ENCODE data around the gene DPEP1. TPM values are rescaled to one million over a fixed set of nuclear protein-coding genes. Genes with fewer than 3 reads are reported as not detected.
"Not testable (repeated sequence)": the region's sequence is repeated elsewhere in the genome, so short reads cannot be mapped to it uniquely, and the experiment has no call there.

Gene DPEP1
- total and polyA plus RNA-seq, 4 donors = 0.26 to 8.9 (median 0.95) TPM

DNA sequence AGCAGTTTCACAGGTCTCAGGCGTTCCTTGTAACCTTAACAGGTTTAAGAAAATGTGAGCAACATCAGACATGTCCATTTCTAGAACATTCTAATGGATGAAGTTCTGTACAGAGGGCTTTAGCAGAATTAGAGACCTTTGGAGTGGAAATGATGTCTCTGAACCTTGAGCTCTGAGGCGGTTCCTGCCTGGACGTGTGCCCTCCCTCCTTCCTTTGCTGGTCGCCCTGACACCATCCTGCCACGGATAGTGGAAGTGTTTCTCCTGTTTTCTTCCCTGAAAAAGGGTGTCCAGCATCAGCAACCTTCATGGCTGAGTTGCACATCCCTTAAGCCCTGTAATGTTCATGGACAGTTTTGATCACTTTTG is 55.3 kb downstream of the DPEP1 start:
- Histone ChIP-seq H3K9ac (ENCODE audit: insufficient read depth in 1 of 2, low read length in 2 of 2) (no peak overlapping the region), H3K9me3 (ENCODE audit: control insufficient read depth in 4 of 4, insufficient read depth in 3 of 4, low read length in 3 of 4) (no peaks in the 10 kb centered on the region), H3K36me3 (ENCODE audit: control insufficient read depth in 4 of 4, insufficient read depth in 4 of 4, low read length in 4 of 4) (no peaks in the 10 kb centered on the region), H3K4me1 (ENCODE audit: control insufficient read depth in 5 of 5, insufficient read depth in 5 of 5, low read length in 5 of 5) (peaks cover 0 to 4% (median 0%) of the 10 kb centered on the region in 5 donors), H3K27ac (ENCODE audit: low read depth in 1 of 2, low read length in 1 of 2) (peak overlapping the region in 1 of 2 donors; percentile 34), H3K27me3 (ENCODE audit: control insufficient read depth in 3 of 3, insufficient read depth in 3 of 3, low read length in 2 of 3) (no peaks in the 10 kb centered on the region), H3K4me3 (no peak overlapping the region)
- TF ChIP-seq, protein P1, sequence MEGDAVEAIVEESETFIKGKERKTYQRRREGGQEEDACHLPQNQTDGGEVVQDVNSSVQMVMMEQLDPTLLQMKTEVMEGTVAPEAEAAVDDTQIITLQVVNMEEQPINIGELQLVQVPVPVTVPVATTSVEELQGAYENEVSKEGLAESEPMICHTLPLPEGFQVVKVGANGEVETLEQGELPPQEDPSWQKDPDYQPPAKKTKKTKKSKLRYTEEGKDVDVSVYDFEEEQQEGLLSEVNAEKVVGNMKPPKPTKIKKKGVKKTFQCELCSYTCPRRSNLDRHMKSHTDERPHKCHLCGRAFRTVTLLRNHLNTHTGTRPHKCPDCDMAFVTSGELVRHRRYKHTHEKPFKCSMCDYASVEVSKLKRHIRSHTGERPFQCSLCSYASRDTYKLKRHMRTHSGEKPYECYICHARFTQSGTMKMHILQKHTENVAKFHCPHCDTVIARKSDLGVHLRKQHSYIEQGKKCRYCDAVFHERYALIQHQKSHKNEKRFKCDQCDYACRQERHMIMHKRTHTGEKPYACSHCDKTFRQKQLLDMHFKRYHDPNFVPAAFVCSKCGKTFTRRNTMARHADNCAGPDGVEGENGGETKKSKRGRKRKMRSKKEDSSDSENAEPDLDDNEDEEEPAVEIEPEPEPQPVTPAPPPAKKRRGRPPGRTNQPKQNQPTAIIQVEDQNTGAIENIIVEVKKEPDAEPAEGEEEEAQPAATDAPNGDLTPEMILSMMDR (IDR thresholded peaks at IDR 0.05; ENCODE audit: control extremely low read depth, extremely low read depth) = no peak
- ATAC-seq (ENCODE audit: insufficient read depth, low FRiP score) = peak; percentile 10
- DNase-seq = no peak
- 33 to 34% methylated on average over 5 of the region's 5 CpGs for WGBS, 2 donors

DNA sequence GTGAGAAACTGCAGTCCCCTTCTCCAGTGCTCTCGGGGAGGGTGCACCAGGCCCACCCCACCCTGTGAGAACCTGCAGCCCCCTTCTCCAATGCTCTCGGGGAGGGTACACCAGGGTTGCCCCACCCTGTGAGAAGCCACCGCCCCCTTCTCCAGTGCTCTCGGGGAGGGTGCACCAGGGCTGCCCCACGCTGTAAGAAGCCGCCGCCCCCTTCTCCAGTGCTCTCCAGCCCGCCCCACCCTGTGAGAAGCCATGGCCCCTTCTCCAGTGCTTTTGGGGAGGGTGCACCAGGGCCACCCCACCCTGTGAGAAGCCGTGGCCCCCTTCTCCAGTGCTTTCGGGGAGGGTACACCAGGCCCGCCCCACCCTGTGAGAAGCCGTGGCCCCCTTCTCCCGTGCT is 56.3 kb downstream of the DPEP1 start:
- Histone ChIP-seq H3K9ac (ENCODE audit: insufficient read depth in 1 of 2, low read length in 2 of 2) (no peak overlapping the region), H3K27ac (ENCODE audit: low read depth in 1 of 2, low read length in 1 of 2) (no peak overlapping the region), H3K27me3 (ENCODE audit: control insufficient read depth in 3 of 3, insufficient read depth in 3 of 3, low read length in 2 of 3) (no peaks in the 10 kb centered on the region), H3K9me3 (ENCODE audit: control insufficient read depth in 4 of 4, insufficient read depth in 3 of 4, low read length in 3 of 4) (no peaks in the 10 kb centered on the region), H3K4me3 (no peak overlapping the region), H3K36me3 (ENCODE audit: control insufficient read depth in 4 of 4, insufficient read depth in 4 of 4, low read length in 4 of 4) (no peaks in the 10 kb centered on the region), H3K4me1 (ENCODE audit: control insufficient read depth in 5 of 5, insufficient read depth in 5 of 5, low read length in 5 of 5) (peaks cover 0 to 7% (median 0%) of the 10 kb centered on the region in 5 donors)
- no peak for DNase-seq
- no peak for ATAC-seq (ENCODE audit: insufficient read depth, low FRiP score)
- TF ChIP-seq, protein P1 (IDR thresholded peaks at IDR 0.05; ENCODE audit: control extremely low read depth, extremely low read depth) = no peak
- WGBS, 2 donors = 78 to 98% methylated on average over 11 to 13 of the region's 13 CpGs

DNA sequence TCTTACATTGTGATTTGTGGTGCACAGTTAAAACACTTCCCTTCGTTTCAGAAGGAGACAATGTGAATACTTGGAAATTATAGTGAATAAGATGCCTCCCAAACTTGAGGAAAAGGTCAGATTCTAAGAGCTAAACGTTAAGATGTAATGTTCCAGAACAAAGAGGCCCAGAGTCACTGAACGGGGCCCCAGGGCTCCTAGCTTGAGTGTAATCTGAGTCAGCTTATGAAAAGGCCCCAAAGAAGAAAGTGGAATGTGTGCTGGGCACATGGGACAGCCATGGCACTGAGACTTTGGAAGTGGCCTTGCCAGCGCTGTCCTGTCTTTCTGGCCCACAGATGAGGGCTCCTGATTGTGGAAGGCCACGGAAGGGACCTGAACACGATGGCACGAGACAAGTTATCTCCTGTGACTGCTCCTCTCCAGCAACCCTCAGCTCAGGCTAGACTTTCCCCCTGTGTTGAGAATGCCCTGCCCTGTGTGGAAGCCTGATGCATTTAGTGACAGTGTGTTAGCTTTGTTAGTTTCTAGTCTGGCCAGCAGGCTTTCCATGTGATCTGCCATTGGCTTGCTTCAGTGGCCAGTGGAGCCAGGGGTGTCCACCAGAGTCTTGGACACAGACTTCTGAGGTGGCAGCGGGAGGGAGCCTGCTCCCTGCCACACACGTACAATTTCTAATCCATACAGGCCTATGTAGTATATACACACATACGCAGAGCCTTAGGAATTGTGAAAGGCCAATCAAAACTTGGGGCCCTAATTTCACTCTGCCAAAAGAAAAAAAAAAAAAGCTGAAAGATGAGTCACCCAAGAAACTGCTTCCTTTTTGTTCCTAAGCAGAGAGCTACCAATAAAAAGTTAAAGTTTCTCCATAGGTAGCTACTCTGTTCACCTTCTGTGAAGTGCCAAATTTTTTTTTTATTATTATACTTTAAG is 57.3 kb downstream of the DPEP1 start:
- Histone ChIP-seq H3K36me3 (ENCODE audit: control insufficient read depth in 4 of 4, insufficient read depth in 4 of 4, low read length in 4 of 4) (no peaks in the 10 kb centered on the region), H3K4me1 (ENCODE audit: control insufficient read depth in 5 of 5, insufficient read depth in 5 of 5, low read length in 5 of 5) (peaks cover 0 to 7% (median 0%) of the 10 kb centered on the region in 5 donors), H3K27ac (ENCODE audit: low read depth in 1 of 2, low read length in 1 of 2) (no peak overlapping the region), H3K4me3 (no peak overlapping the region), H3K9me3 (ENCODE audit: control insufficient read depth in 4 of 4, insufficient read depth in 3 of 4, low read length in 3 of 4) (no peaks in the 10 kb centered on the region), H3K9ac (ENCODE audit: insufficient read depth in 1 of 2, low read length in 2 of 2) (no peak overlapping the region), H3K27me3 (ENCODE audit: control insufficient read depth in 3 of 3, insufficient read depth in 3 of 3, low read length in 2 of 3) (no peaks in the 10 kb centered on the region)
- TF ChIP-seq, protein P1 (IDR thresholded peaks at IDR 0.05; ENCODE audit: control extremely low read depth, extremely low read depth) = no peak
- 90% methylated on average over 10 of the region's 10 CpGs for WGBS, 2 donors
- DNase-seq (peak in 1 of 3 donors; percentile 9), ATAC-seq (ENCODE audit: insufficient read depth, low FRiP score) (no peak)

DNA sequence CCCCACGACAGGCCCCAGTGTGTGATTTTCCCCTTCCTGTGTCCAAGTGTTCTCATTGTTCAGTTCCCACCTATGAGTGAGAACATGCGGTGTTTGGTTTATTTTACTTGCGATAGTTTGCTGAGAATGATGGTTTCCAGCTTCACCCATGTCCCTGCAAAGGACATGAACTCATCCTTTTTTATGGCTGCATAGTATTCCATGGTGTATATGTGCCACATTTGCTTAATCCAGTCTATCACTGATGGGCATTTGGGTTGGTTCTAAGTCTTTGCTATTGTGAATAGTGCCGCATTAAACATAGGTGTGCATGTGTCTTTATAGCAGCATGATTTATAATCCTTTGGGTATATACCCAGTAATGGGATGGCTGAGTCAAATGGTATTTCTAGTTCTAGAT is 58.1 kb downstream of the DPEP1 start:
- 86 to 94% methylated on average over 4 of the region's 4 CpGs for WGBS, 2 donors
- H3K9me3 ChIP-seq (ENCODE audit: control insufficient read depth in 4 of 4, insufficient read depth in 3 of 4, low read length in 3 of 4); H3K36me3 ChIP-seq (ENCODE audit: control insufficient read depth in 4 of 4, insufficient read depth in 4 of 4, low read length in 4 of 4); H3K4me1 ChIP-seq (ENCODE audit: control insufficient read depth in 5 of 5, insufficient read depth in 5 of 5, low read length in 5 of 5); H3K9ac ChIP-seq (ENCODE audit: insufficient read depth in 1 of 2, low read length in 2 of 2); H3K27me3 ChIP-seq (ENCODE audit: control insufficient read depth in 3 of 3, insufficient read depth in 3 of 3, low read length in 2 of 3); H3K4me3 ChIP-seq; DNase-seq; ATAC-seq (ENCODE audit: insufficient read depth, low FRiP score); H3K27ac ChIP-seq (ENCODE audit: low read depth in 1 of 2, low read length in 1 of 2): not testable (repeated sequence)
